ENCODE data around the gene PLXNB3. TPM values are rescaled to one million over a fixed set of nuclear protein-coding genes. Genes with fewer than 3 reads are reported as not detected.

The PLXNB3 gene
- polyA plus RNA-seq, 1 donor from 2014 or later = 0.48 TPM

DNA sequence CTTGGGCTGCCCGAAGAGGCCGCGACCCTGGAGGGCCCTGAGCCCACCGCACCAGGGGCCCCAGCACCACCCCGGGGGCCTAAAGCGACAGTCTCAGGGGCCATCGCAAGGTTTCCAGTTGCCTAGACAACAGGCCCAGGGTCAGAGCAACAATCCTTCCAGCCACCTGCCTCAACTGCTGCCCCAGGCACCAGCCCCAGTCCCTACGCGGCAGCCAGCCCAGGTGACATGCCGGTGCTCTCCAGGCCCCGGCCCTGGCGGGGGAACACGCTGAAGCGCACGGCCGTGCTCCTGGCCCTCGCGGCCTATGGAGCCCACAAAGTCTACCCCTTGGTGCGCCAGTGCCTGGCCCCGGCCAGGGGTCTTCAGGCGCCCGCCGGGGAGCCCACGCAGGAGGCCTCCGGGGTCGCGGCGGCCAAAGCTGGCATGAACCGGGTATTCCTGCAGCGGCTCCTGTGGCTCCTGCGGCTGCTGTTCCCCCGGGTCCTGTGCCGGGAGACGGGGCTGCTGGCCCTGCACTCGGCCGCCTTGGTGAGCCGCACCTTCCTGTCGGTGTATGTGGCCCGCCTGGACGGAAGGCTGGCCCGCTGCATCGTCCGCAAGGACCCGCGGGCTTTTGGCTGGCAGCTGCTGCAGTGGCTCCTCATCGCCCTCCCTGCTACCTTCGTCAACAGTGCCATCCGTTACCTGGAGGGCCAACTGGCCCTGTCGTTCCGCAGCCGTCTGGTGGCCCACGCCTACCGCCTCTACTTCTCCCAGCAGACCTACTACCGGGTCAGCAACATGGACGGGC is 38.8 kb upstream of the PLXNB3 start:
- H2AFZ ChIP-seq (ENCODE audit: low read depth, low read length) = no peak overlapping the region
- no peaks in the 10 kb centered on the region for H3K9me3 ChIP-seq (ENCODE audit: low read length)
- H3K4me3 ChIP-seq (ENCODE audit: low read length) = peak overlapping the region; percentile 78
- H3K27me3 ChIP-seq (ENCODE audit: insufficient read depth, low read depth, low read length) = no peaks in the 10 kb centered on the region
- no peaks in the 10 kb centered on the region for H3F3A ChIP-seq (ENCODE audit: insufficient read depth, low read length, poor library complexity, severe bottlenecking)
- H3K4me2 ChIP-seq (ENCODE audit: low read length) = no peak overlapping the region
- peak overlapping the region; percentile 47 for H3K27ac ChIP-seq (ENCODE audit: low read length)
- TF ChIP-seq, protein P1, sequence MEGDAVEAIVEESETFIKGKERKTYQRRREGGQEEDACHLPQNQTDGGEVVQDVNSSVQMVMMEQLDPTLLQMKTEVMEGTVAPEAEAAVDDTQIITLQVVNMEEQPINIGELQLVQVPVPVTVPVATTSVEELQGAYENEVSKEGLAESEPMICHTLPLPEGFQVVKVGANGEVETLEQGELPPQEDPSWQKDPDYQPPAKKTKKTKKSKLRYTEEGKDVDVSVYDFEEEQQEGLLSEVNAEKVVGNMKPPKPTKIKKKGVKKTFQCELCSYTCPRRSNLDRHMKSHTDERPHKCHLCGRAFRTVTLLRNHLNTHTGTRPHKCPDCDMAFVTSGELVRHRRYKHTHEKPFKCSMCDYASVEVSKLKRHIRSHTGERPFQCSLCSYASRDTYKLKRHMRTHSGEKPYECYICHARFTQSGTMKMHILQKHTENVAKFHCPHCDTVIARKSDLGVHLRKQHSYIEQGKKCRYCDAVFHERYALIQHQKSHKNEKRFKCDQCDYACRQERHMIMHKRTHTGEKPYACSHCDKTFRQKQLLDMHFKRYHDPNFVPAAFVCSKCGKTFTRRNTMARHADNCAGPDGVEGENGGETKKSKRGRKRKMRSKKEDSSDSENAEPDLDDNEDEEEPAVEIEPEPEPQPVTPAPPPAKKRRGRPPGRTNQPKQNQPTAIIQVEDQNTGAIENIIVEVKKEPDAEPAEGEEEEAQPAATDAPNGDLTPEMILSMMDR (IDR thresholded peaks at IDR 0.05; ENCODE audit: poor library complexity, severe bottlenecking) = no peak
- no peak for TF ChIP-seq POLR2AphosphoS5 (IDR thresholded peaks at IDR 0.05)
- TF ChIP-seq, protein P2, sequence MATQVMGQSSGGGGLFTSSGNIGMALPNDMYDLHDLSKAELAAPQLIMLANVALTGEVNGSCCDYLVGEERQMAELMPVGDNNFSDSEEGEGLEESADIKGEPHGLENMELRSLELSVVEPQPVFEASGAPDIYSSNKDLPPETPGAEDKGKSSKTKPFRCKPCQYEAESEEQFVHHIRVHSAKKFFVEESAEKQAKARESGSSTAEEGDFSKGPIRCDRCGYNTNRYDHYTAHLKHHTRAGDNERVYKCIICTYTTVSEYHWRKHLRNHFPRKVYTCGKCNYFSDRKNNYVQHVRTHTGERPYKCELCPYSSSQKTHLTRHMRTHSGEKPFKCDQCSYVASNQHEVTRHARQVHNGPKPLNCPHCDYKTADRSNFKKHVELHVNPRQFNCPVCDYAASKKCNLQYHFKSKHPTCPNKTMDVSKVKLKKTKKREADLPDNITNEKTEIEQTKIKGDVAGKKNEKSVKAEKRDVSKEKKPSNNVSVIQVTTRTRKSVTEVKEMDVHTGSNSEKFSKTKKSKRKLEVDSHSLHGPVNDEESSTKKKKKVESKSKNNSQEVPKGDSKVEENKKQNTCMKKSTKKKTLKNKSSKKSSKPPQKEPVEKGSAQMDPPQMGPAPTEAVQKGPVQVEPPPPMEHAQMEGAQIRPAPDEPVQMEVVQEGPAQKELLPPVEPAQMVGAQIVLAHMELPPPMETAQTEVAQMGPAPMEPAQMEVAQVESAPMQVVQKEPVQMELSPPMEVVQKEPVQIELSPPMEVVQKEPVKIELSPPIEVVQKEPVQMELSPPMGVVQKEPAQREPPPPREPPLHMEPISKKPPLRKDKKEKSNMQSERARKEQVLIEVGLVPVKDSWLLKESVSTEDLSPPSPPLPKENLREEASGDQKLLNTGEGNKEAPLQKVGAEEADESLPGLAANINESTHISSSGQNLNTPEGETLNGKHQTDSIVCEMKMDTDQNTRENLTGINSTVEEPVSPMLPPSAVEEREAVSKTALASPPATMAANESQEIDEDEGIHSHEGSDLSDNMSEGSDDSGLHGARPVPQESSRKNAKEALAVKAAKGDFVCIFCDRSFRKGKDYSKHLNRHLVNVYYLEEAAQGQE (IDR thresholded peaks at IDR 0.05; ENCODE audit: borderline replicate concordance) = no peak
- TF ChIP-seq RAD21 (conservative IDR thresholded peaks at IDR 0.05) = no peak
- no peak for TF ChIP-seq SMC3 (conservative IDR thresholded peaks at IDR 0.05; ENCODE audit: poor library complexity)
- TF ChIP-seq TAF1 (IDR thresholded peaks at IDR 0.05; ENCODE audit: low read depth) = no peak
- no peak for TF ChIP-seq MXI1 (conservative IDR thresholded peaks at IDR 0.05; ENCODE audit: poor library complexity, severe bottlenecking)
- TF ChIP-seq EP300 (conservative IDR thresholded peaks at IDR 0.05; ENCODE audit: poor library complexity, severe bottlenecking) = no peak
- no peak for TF ChIP-seq EZH2 (IDR thresholded peaks at IDR 0.05; ENCODE audit: borderline replicate concordance, insufficient read depth, low read length, poor library complexity, severe bottlenecking)
- peaks cover 16% of the 10 kb centered on the region for H3K79me2 ChIP-seq (replicated peaks; ENCODE audit: insufficient read depth, low read length)
- no peaks in the 10 kb centered on the region for H3K9me2 ChIP-seq (ENCODE audit: insufficient read depth, low read length)
- no peaks in the 10 kb centered on the region for H3K36me3 ChIP-seq (ENCODE audit: insufficient read depth, low read length)
- H3K9ac ChIP-seq (ENCODE audit: low read length) = peak overlapping the region; percentile 75
- H4K20me1 ChIP-seq (ENCODE audit: insufficient read depth) = no peaks in the 10 kb centered on the region

DNA sequence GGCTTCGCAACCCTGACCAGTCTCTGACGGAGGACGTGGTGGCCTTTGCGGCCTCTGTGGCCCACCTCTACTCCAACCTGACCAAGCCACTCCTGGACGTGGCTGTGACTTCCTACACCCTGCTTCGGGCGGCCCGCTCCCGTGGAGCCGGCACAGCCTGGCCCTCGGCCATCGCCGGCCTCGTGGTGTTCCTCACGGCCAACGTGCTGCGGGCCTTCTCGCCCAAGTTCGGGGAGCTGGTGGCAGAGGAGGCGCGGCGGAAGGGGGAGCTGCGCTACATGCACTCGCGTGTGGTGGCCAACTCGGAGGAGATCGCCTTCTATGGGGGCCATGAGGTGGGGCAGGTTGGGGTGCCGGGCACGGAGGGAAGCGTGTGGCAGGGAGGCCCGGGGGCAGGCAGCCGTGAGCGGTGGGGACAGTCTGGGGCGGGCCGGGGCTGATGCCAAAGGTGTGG is 38.2 kb upstream of the PLXNB3 start:
- H3K9ac ChIP-seq (ENCODE audit: low read length) = no peak overlapping the region
- H3K4me2 ChIP-seq (ENCODE audit: low read length) = no peak overlapping the region
- H3K36me3 ChIP-seq (ENCODE audit: insufficient read depth, low read length) = no peaks in the 10 kb centered on the region
- H3K27me3 ChIP-seq (ENCODE audit: insufficient read depth, low read depth, low read length) = no peaks in the 10 kb centered on the region
- no peaks in the 10 kb centered on the region for H3F3A ChIP-seq (ENCODE audit: insufficient read depth, low read length, poor library complexity, severe bottlenecking)
- no peaks in the 10 kb centered on the region for H3K9me2 ChIP-seq (ENCODE audit: insufficient read depth, low read length)
- H3K9me3 ChIP-seq (ENCODE audit: low read length) = no peaks in the 10 kb centered on the region
- no peaks in the 10 kb centered on the region for H4K20me1 ChIP-seq (ENCODE audit: insufficient read depth)
- no peak overlapping the region for H2AFZ ChIP-seq (ENCODE audit: low read depth, low read length)
- no peak overlapping the region for H3K27ac ChIP-seq (ENCODE audit: low read length)
- H3K4me3 ChIP-seq (ENCODE audit: low read length) = no peak overlapping the region
- peaks cover 12% of the 10 kb centered on the region for H3K79me2 ChIP-seq (replicated peaks; ENCODE audit: insufficient read depth, low read length)
- TF ChIP-seq EZH2 (IDR thresholded peaks at IDR 0.05; ENCODE audit: borderline replicate concordance, insufficient read depth, low read length, poor library complexity, severe bottlenecking) (no peak), TAF1 (IDR thresholded peaks at IDR 0.05; ENCODE audit: low read depth) (no peak), SMC3 (conservative IDR thresholded peaks at IDR 0.05; ENCODE audit: poor library complexity) (no peak), EP300 (conservative IDR thresholded peaks at IDR 0.05; ENCODE audit: poor library complexity, severe bottlenecking) (no peak), RAD21 (conservative IDR thresholded peaks at IDR 0.05) (no peak), MXI1 (conservative IDR thresholded peaks at IDR 0.05; ENCODE audit: poor library complexity, severe bottlenecking) (no peak), POLR2AphosphoS5 (IDR thresholded peaks at IDR 0.05) (no peak)
- TF ChIP-seq, protein P1 (IDR thresholded peaks at IDR 0.05; ENCODE audit: poor library complexity, severe bottlenecking) = no peak
- TF ChIP-seq, protein P2 (IDR thresholded peaks at IDR 0.05; ENCODE audit: borderline replicate concordance) = no peak

Data from neural cell (in vitro differentiated cells).